NOMO-1 treated with DMSO at 0.1 percent for 48 hours (cell line): ENCODE results near the gene IFT122.

Experiments
- DNase-seq: peaks from one replicate; lab custom pipeline; 2025; ENCODE audit not compliant: unreplicated experiment; lab: John Stamatoyannopoulos, UW

The IFT122 gene

GRCh38 chr3:129567939-129568338 is 127.9 kb downstream of the IFT122 start:
- DNase-seq: no peak

GRCh38 chr3:129569856-129570255 is 129.8 kb downstream of the IFT122 start:
- no peak for DNase-seq
